Glomerular visceral epithelial cell (primary cell): ENCODE results near the gene FOXF2.

Source experiments
- DNase-seq: peaks from one replicate; pipeline ENCODE4 v3.0.0-alpha.2; 2016; ENCODE audit errors: extremely low spot score

The FOXF2 gene

DNA sequence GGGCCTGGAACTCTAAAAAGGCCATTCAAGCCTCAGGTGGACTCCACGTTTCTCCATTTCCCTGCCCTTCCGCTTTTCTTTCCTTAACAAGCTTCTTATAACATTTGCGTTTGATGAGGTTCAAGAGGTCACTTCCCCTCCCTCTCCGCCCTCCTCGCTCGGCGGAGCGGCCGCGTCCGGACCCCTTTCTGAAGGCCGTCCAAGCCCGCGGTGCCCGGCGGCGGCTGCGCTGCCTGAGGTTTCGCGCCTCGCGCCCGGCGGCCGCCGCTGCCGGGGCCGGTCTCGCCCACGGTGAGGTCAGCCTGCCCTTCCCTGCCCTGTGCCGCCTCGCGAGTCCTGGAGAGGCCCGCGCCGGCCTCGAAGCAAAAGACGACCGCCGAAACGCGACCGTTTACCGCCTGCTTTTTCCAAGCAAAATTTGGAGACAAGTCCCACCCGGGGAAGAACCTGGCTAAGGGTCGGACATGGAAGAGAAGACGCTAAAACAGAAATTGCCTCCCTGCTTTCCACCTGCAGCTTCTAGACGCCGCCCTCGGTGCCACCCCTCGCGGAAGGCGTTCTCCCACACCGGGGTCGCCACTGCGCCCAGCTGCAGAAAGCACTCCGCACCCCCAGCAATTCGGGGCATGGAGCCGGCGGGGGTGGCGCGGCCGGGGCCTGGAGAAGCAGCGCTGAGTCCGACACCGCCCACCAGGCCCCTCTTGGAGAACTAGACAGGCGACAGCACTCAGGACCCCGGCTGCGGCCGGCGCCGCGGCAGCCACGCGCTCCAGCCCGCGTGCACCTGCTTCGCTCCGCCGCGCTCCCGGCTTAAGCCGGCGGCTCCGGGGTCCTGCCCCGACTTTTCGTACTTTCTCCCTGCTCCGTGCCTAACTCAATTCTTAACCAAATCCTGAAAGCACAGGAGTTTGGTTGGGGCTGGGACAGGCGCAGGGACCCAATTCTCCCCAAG lies 11.0 kb upstream of the FOXF2 start:
- no peak for DNase-seq

DNA sequence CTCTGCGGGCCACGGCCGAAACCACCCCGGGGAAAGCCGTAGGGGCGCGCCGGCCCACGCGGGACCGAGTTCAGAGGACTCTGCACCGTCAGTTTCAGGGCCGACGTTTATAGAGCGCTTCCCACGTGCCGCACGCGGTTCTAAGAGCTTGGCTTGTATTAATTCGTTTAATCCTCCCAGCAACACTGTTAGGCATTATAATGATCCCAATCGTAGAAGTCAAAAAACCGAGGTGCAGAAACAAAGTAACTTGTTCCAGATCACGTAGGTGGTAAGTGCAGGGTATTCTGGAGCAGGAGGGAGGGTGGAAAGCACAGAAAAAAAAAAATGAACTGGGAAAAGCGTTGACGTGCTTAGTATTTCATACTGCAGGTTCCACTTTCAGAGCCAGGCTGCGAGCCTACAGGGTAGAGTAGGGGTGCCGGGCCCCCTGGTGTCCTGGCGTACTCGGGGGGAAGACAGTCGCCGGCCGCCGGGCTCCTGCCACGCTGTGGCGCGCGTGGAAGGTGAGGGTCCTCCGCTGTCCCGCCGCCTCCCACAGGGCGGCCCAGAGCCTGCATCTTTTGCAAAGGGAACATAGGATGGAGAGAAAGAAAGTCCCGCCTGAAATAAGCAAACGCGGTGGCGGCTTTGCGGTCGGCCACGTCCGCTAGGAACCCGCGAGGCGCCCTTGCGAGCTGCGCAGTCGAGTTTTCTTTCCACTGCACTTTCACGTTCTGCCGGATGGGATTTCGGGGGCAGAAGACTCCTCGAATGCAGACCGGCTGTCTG lies 10.2 kb upstream of the FOXF2 start:
- DNase-seq, result no peak

DNA sequence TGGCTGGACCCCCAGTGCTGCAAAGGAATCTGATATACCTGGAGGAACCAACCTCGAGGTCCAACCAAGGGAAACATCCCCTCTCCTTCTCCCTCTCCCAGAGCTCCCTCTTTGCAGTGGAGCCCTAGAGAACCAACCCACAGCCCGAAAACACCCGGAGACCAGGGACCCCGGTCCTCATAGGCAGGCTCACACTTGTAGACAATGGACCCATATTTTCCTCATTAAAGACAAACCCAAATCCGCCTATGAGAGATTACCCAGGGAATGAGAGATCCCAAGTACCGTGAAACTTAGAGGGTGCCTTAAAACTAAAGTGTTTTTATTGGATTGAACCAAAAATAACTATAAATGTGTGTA lies 9.6 kb upstream of the FOXF2 start:
- no peak for DNase-seq

DNA sequence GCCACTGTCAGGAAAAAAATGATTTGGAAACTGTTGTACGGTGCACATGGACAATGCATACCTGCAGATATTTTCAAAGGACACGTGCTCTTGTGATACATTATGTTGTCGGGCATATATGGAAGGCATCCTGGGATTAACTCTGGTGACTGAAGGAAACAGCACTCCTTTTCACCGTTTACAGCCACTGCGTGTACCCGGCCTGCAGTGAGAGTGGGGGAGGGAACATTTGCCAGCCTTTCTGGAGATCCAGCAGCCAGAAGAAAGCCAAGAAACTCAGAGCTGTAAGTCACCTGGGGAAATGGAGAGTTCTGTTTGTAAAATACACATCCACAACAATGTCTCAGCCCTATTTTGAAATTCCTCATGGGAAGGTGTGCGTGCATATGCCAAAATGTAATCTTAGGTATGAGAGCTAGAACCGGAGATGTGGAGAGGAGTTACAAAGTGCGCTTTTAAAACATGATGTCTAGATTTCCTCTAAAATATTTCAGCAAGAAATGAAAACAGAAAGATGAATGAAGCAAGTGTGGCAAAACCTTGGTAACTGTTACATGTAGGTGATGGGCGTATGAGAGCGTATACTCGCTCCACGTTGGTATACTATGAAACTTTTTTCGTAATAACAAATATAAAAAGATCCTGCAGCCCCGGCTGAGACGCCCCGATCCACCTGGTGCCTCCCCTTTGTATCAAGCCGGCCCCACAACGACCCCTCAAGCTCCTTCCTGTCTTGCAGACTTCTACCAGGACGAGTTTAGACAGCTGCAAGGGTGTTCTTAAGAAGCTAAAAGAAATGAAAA lies 8.6 kb upstream of the FOXF2 start:
- DNase-seq, result no peak

DNA sequence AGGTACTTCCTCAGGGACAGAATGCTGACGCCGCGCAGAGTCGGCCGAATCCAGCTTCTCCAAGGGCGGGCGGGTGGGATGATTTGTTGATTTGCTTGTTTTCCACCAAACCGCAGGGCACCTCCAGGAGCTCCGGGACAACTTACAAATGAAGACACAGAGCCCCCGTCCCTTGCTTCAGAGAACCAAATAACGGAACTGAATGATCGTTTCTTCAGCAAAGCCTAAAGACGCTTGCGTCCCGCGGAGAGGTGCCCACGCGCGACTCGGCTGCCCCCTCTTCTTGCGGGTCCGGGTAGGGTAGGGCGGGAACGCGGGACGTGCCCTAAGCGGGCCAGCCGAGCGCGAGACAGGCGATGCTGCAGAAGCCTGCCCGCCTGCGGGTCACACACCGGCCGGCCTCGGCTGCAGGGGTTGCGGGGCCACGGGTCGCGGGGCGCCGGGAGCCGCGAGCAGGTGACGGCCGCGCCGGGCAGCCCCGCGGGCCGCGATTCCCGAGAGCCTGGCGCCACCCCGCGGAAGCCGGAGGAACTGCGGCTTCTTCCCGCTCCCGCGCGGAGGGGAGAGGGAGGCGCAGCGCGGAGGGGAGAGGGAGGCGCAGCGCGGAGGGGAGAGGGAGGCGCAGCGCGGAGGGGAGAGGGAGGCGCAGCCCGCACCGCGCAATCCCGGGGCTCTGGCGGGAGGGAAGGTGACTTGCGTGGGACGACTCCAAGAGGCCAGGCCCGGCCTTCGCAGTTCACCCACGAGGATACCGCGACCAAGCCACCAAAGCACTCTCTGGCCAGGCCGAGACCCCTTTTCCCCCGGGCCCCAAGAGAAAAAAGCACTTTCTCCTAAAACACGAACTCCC lies 7.7 kb upstream of the FOXF2 start:
- DNase-seq, result peak; percentile 38

GRCh38 chr6:1382331-1382882 lies 7.0 kb upstream of the FOXF2 start:
- no peak for DNase-seq

DNA sequence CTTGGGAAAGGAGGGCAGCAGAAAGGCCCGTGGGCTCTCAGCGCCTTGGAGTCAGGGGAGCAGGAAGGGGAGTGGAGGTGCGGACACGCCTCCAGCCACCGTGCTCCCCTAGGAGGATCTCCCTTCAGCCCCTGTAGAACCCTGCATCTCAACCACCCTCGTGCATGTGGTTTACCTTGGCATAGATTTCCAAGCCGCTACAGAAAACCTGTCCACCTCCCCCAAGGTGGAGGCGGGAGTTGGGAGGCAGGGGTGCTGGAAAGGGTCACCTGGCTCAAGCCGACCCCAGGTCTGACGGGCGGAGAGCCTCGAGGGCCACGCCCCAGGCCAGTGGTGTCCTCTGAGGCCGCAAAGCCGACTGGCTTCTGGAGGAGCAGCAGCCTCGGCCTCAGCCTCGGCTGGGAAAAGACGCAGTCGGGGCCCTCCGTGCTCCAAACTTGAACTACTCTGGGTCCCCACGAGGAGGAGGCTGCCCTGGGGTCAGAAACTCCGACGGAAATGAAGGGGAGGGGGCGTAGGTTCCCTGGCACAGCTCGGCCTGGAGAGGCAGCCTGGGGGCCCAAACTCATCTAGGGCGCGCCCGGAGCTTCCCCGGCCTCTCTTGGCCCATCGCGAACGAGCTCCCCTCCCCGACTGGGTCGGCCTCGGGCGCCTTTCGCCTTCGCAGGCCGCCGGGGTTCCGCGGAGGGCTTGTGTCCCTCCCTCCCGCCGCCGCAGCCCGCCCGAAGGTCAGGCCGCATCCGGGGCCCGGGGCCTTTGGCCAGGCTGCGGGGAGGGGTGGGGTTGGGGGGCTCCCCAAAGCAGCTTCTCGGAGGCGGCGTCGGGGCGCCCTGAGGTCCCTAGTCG lies 6.3 kb upstream of the FOXF2 start:
- no peak for DNase-seq

DNA sequence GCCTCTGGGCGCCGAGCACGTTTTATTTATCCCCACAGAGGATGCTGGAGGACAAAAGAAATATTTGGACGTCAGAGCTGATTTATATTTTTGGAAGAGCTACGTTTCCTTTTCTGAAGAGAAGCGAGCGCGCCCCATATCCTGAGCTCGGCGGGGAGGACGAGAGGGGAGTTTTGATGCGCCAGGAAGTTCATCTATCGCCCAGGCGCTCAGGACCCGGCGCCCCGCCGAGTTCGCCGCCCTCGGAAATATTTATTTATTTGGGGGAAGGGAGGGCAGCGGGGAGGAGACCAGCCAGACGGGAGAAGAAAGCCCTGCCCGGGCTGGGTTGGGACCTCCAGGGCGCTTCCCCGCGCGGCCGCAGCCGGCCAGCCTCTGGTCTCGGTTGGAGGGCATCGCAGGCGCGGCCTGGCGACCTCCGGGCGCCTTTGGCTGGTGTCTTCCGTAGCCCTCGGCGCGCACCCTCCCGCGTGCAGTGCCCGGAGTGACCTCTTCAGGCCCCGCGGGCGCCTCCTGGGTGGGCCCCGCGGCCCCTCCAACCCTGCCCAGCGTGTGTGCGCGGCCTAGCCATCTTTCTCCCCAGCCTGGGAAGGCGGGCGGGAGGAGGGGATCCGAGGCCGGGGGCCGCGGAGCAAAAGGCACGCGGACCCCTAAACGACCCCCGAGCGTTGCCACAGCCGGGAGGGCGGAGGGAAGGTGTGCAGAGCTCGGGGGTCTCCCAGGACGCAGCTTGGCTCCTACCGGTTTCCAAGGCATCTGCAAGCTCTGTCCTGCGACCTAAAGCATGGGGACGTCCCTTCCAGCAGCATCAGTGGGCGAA lies 5.4 kb upstream of the FOXF2 start:
- DNase-seq, result no peak

GRCh38 chr6:1384549-1385128 lies 4.7 kb upstream of the FOXF2 start:
- DNase-seq, result no peak

DNA sequence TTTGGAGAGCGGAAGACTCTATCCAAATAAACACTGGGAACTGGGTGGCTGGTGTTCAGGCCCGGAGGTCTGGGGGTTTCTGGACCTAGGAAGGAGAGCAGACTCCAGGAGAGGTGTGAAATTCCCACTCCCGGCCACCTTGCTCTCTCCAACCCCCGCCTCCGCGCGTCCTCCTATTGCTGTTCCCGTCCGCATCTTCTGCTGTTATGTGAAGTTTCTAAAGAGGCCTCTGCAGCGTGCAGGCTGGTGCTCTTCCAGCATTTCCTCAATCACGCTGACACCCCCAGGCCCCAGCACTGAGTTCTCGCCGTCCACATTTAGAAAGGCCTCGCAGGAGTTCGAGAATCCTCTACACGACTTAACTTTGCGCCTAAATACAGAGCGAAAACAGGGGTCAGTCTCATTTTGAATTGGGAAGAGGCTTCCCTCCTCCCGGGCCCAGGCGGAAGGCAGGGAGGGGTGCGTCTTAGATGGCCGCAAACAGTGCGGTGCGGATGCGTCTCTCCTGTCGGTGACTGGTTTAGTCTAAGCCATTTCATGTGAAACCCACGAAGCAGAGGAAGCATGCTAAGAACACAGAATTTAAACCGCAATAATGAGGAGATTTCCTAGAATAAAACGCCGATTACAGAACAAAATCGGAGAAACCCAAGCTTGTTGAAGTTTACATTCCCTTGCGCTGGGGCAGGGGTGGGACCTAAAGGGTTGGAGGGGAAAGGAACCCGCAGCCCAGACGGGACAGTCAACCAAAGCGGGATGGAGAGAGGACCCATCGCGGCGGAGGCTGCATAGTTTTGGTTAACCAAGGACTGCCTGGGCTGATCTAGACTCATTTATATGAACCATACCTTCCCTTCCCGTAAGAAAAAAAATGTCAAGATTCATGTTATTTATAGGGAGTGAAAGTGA lies 4.0 kb upstream of the FOXF2 start:
- no peak for DNase-seq

DNA sequence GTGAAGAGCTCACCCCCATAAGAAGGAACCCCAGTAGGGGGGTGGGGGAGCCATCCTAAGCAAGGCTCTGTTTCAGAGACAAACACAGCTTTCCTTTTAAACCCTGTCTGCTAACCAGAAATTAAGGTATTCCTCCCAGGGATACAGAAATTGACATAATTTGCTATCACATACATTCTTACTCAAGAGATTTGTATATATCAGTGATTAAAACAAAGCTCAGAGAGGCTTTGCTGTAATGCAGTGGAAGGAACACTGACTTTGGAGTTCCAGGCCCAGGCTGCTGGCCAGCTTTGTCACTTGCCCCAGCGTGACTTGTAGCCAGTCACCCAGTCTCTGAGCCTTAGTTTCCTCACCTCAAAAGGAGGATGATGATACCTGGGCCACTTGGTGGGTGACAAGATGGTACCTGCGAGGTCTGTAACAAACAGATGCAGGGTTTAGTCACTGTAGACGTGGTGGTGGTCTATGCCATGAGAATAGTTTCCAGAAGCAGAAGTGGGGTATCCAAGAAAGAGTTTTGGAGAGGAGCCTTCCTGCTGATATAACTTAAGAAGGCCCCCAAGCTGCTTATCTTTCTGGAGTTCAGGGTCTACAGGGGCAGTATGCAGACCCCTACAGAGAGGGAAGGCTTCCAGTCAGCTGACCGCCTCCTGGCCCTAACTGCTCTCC lies 3.2 kb upstream of the FOXF2 start:
- DNase-seq, result no peak

- no peak for DNase-seq
Observed at GRCh38 chr6:1387538-1387875, 1.9 kb upstream of the FOXF2 start.

GRCh38 chr6:1387876-1388629 lies 1.3 kb upstream of the FOXF2 start:
- no peak for DNase-seq

DNA sequence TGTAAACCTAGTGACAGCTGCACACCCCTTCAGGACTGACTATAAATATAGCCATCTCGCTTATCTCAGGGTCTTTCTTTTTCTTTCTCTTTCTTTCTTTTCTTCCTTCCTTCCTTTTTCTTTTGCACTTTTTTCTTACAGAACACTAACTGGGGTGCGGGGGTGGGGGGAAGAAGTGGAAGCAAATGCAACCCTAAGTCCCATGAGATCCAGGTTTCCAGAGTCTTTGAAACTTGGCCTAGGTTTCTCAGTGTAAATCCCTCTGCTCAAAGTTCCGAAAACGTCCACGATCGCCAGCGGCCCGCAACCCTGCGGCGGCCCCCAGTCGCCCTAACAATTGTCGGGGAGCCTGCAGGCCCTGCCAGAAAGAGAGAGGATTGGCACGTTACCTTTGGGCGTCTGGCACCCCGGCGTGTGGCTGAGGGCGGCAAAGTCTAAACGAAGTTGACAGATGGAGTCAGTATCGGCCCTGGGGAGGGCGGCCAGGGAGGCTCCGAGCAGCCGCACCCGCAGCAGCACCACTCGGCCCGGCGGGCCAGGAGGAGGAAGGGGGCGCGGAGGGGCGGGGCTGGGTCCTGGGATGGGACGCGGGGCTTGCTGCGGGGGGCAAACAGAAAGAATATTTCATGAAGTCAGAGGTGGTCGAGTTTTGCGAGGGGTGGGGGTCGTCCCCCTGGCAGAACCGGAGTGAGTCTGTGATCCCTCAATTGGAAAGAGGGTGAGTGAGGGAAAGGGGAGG lies 577 bp upstream of the FOXF2 start:
- no peak for DNase-seq

GRCh38 chr6:1390133-1390945 lies 963 bp downstream of the FOXF2 start:
- no peak for DNase-seq
